MM.1S (cell line): ENCODE data around the gene TMEM9.

Experiments
- DNase-seq: peaks from one replicate; pipeline ENCODE4 v3.0.0-alpha.2; 2015
- H2AFZ ChIP-seq: fragments of 300-600 bp; sonication (generic); 2 replicates; pipeline ENCODE4 v1.6.0; 2016; ENCODE audit warnings: antibody characterized with exemption, low read length
- H3F3A ChIP-seq: fragments of 300-600 bp; sonication (generic); 2 replicates; pipeline ENCODE4 v1.6.1; 2016; ENCODE audit warnings: mild to moderate bottlenecking, antibody characterized with exemption, low read length, moderate library complexity, mixed read lengths; ENCODE audit not compliant: insufficient read depth
- H3K27ac ChIP-seq: fragments of 300-600 bp; sonication (generic); 2 replicates; pipeline ENCODE4 v1.5.1; 2016; ENCODE audit warnings: mild to moderate bottlenecking, low read length
- H3K27me3 ChIP-seq: fragments of 300-600 bp; sonication (generic); replicated peaks from 2 replicates; pipeline ENCODE4 v1.6.0; 2016; ENCODE audit warnings: low read length; ENCODE audit not compliant: insufficient read depth
- H3K36me3 ChIP-seq: fragments of 300-600 bp; sonication (generic); replicated peaks from 2 replicates; pipeline ENCODE4 v1.6.1; 2016; ENCODE audit warnings: mild to moderate bottlenecking, low read length, mixed read lengths; ENCODE audit not compliant: insufficient read depth
- H3K4me1 ChIP-seq: fragments of 300-600 bp; sonication (generic); 2 replicates; pipeline ENCODE4 v1.6.1; 2016; ENCODE audit warnings: low read length, mixed read lengths
- H3K4me2 ChIP-seq: fragments of 300-600 bp; sonication (generic); 2 replicates; pipeline ENCODE4 v1.6.0; 2016; ENCODE audit warnings: low read depth, low read length
- H3K4me3 ChIP-seq: fragments of 300-600 bp; sonication (generic); 2 replicates; pipeline ENCODE4 v1.5.1; 2016; ENCODE audit warnings: low read length, mixed read lengths
- H3K79me2 ChIP-seq: fragments of 300-600 bp; sonication (generic); 2 replicates; pipeline ENCODE4 v1.6.1; 2016; ENCODE audit warnings: mixed run types, low read length, mixed read lengths
- H3K9ac ChIP-seq: fragments of 300-600 bp; sonication (generic); 2 replicates; pipeline ENCODE4 v1.6.1; 2016; ENCODE audit warnings: low read length, mixed read lengths
- H3K9me2 ChIP-seq: fragments of 300-600 bp; sonication (generic); replicated peaks from 2 replicates; pipeline ENCODE4 v1.6.1; 2016; ENCODE audit warnings: mild to moderate bottlenecking, low read length, mixed read lengths; ENCODE audit not compliant: insufficient read depth
- H3K9me3 ChIP-seq: fragments of 300-600 bp; sonication (generic); replicated peaks from 2 replicates; pipeline ENCODE4 v1.6.1; 2016; ENCODE audit warnings: mild to moderate bottlenecking, low read length, mixed read lengths; ENCODE audit not compliant: insufficient read depth
- H4K20me1 ChIP-seq: fragments of 300-600 bp; sonication (generic); 2 replicates; pipeline ENCODE4 v1.6.1; 2016; ENCODE audit warnings: mild to moderate bottlenecking, low read length, moderate library complexity, mixed read lengths; ENCODE audit not compliant: insufficient read depth
- EZH2 ChIP-seq: fragments of 300-600 bp; sonication (generic); optimal IDR thresholded peaks from 2 replicates; pipeline ENCODE3; 2017; ENCODE audit warnings: low read depth, mild to moderate bottlenecking, antibody characterized with exemption, low read length, mixed read lengths
- EZH2phosphoT487 ChIP-seq: fragments of 300-600 bp; sonication (generic); IDR thresholded peaks from 2 replicates; pipeline ENCODE4 v1.6.1; 2018; ENCODE audit warnings: antibody characterized with exemption, low read length
- TF ChIP-seq, protein P1 (sequence below): fragments of 300-600 bp; sonication (generic); IDR thresholded peaks from 2 replicates; pipeline ENCODE4 v1.5.1; 2016; ENCODE audit warnings: antibody characterized with exemption, low read length, mixed read lengths

The TMEM9 gene

DNA sequence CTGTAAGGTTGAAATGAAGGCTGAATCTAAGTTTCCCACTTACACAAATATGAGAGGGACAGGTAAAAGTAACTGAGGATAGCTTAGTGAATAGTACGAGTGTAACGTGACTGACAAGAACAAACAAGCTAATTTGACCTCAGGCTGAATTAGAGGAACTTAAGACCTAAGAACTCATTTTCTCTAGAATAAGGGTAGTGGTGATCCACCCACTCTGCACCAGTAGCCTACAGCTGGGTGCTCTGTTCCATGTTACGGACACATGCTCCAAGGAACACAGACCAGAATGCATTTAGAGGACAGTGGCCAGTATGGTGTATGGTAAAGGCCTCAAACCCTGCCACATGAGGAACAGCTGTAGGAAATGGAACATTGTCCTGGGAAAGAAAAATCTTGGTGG, 14.9 kb upstream of the TMEM9 start:
- Histone ChIP-seq H3K27ac (no peak overlapping the region), H3K9me2 (no peaks in the 10 kb centered on the region), H3K79me2 (no peaks in the 10 kb centered on the region), H3K36me3 (no peaks in the 10 kb centered on the region), H3K9me3 (no peaks in the 10 kb centered on the region), H3K4me2 (no peak overlapping the region), H3K4me1 (peaks cover 15% of the 10 kb centered on the region), H4K20me1 (no peaks in the 10 kb centered on the region), H3K4me3 (no peak overlapping the region), H2AFZ (no peak overlapping the region), H3K9ac (no peak overlapping the region), H3F3A (peaks cover 22% of the 10 kb centered on the region), H3K27me3 (no peaks in the 10 kb centered on the region)
- DNase-seq = no peak
- TF ChIP-seq, protein P1, sequence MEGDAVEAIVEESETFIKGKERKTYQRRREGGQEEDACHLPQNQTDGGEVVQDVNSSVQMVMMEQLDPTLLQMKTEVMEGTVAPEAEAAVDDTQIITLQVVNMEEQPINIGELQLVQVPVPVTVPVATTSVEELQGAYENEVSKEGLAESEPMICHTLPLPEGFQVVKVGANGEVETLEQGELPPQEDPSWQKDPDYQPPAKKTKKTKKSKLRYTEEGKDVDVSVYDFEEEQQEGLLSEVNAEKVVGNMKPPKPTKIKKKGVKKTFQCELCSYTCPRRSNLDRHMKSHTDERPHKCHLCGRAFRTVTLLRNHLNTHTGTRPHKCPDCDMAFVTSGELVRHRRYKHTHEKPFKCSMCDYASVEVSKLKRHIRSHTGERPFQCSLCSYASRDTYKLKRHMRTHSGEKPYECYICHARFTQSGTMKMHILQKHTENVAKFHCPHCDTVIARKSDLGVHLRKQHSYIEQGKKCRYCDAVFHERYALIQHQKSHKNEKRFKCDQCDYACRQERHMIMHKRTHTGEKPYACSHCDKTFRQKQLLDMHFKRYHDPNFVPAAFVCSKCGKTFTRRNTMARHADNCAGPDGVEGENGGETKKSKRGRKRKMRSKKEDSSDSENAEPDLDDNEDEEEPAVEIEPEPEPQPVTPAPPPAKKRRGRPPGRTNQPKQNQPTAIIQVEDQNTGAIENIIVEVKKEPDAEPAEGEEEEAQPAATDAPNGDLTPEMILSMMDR = no peak
- no peak for TF ChIP-seq EZH2
- TF ChIP-seq EZH2phosphoT487 = no peak

DNA sequence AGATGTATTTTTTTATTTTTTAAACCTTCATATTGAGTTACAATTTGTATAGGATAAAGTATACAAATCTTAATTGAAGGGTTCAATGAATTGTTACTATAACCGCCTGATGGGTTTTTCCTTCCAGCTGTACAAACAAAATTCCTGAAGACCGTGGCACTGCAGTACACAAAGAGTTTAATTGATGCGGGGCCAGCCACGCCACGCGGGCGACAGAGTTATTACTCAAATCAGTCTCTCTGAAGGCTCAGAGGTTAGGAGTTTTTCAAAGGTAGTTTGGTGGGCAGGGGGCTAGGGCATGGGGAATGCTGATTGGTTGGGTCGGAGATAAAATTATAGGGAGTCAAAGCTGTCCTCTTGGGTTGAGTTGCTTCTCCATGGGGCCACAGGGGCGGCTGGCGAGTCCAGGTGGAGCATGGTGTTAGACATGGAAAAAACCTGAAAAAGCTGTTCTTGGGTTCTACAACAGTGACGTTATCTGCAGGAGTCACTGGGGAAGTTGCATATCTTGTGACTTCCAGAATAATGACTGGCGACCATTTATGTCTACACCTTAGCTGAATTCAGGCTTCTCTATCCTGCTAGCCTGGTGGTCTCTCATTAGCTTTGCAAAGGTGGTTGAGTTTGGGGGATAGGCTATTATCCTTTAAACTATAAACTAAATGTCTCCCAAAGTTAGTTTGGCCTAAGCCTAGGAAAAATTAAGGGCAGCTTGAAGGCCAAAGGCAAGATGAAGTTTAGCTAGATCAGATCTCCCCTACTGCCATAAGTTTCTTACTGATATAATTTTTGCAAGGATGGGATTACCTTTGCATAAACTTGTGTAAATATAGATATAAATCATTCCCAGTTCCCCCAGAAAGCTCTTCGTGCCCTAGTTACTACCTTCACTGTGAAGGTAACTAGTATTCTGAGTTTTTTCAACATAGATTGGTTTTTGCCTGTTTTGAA, 13.0 kb upstream of the TMEM9 start:
- H3K9me3 ChIP-seq = no peaks in the 10 kb centered on the region
- no peak overlapping the region for H3K9ac ChIP-seq
- TF ChIP-seq EZH2 (no peak), EZH2phosphoT487 (no peak)
- TF ChIP-seq, protein P1 = no peak
- H3K4me1 ChIP-seq = peaks cover 14% of the 10 kb centered on the region
- H3K4me2 ChIP-seq = no peak overlapping the region
- no peaks in the 10 kb centered on the region for H3K79me2 ChIP-seq
- no peak overlapping the region for H3K27ac ChIP-seq
- H3K9me2 ChIP-seq = no peaks in the 10 kb centered on the region
- peaks cover 22% of the 10 kb centered on the region for H3F3A ChIP-seq
- no peak overlapping the region for H2AFZ ChIP-seq
- DNase-seq = no peak
- H3K27me3 ChIP-seq = no peaks in the 10 kb centered on the region
- no peak overlapping the region for H3K4me3 ChIP-seq
- no peaks in the 10 kb centered on the region for H3K36me3 ChIP-seq
- no peaks in the 10 kb centered on the region for H4K20me1 ChIP-seq

DNA sequence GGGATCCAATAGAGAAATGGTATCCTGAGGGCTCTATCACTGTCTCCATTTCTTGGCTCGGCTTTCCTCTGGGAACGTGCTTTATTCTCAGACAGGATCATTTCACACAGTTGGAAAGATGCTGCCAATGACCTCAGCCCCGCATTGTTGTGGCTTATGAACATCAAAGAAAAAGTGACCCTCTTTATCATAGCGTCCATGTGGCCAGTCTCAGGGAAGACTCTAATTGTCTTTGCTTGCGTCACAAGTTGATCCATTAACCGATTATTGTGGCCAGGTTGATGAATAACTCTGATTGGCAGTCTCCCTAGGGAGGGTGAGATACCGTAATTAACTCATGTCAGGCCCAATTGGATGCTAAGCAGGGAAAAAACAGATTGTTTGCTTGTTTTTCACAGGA, 10.4 kb upstream of the TMEM9 start:
- Histone ChIP-seq H3K9ac (no peak overlapping the region), H3K9me2 (no peaks in the 10 kb centered on the region), H2AFZ (no peak overlapping the region), H3F3A (no peaks in the 10 kb centered on the region), H3K4me2 (no peak overlapping the region), H3K27me3 (no peaks in the 10 kb centered on the region), H3K36me3 (no peaks in the 10 kb centered on the region), H3K4me3 (no peak overlapping the region), H3K79me2 (no peaks in the 10 kb centered on the region), H3K9me3 (no peaks in the 10 kb centered on the region), H3K4me1 (no peaks in the 10 kb centered on the region), H3K27ac (no peak overlapping the region), H4K20me1 (no peaks in the 10 kb centered on the region)
- TF ChIP-seq, protein P1 = no peak
- no peak for TF ChIP-seq EZH2phosphoT487
- no peak for TF ChIP-seq EZH2
- no peak for DNase-seq
